Measurements from ENCODE around the gene SFT2D3.

- no peak for TF ChIP-seq ZBTB2 (IDR thresholded peaks at IDR 0.05)
- no peak for TF ChIP-seq ELF2 (CRISPR knock-in tag; IDR thresholded peaks at IDR 0.05)
- TF ChIP-seq EZH2 (IDR thresholded peaks at IDR 0.05; ENCODE audit: borderline replicate concordance, low read depth, low read length) = no peak
- TF ChIP-seq CTCF (IDR thresholded peaks at IDR 0.05 in 2 of 3, conservative IDR thresholded peaks at IDR 0.05 in 1 of 3; ENCODE audit: insufficient read depth in 2 of 3, low read depth in 1 of 3, low read length in 3 of 3) = no peak
- TF ChIP-seq TRIM24 (IDR thresholded peaks at IDR 0.05) = no peak
- no peak for TF ChIP-seq ZNF311 (CRISPR knock-in tag; IDR thresholded peaks at IDR 0.05)
Observed at GRCh38 chr2:127754186-127754585, 52.9 kb downstream of the SFT2D3 start.

Data from K562 (cell line).